WTC11 (cell line): ENCODE results near the gene MSI1. TPM values are rescaled to one million over a fixed set of nuclear protein-coding genes. Genes with fewer than 3 reads are reported as not detected.

Experiments used
- ATAC-seq: fragments of 200-7000 bp; cut with Tn5 transposase; 2 replicates; pipeline ENCODE4 v1.10.0; 2021; ENCODE audit warnings: mild to moderate bottlenecking, moderate library complexity
- CTCF ChIA-PET: fragments of 300-600 bp; sonication (Branson Sonifier 250); formaldehyde crosslinking; loops from one replicate; lab custom pipeline; 2021; ENCODE audit warnings: antibody characterized with exemption; lab: Charles Lee
- POLR2A ChIA-PET: fragments of 350-600 bp; sonication (Branson Sonifier 250); formaldehyde crosslinking; loops from one replicate; lab custom pipeline; 2021; ENCODE audit warnings: antibody characterized with exemption; lab: Charles Lee
- DNase-seq: peaks from one replicate; pipeline ENCODE4 v3.0.0; 2021; ENCODE audit warnings: low spot score
- H3K27ac Mint-ChIP-seq: 2 replicates; pipeline ENCODE4 v1.8.0; 2021; ENCODE audit warnings: mixed read lengths
- H3K27me3 Mint-ChIP-seq: 2 replicates; pipeline ENCODE4 v1.8.0; 2021; ENCODE audit warnings: low read depth, mild to moderate bottlenecking, moderate library complexity, mixed read lengths
- H3K36me3 Mint-ChIP-seq: 2 replicates; pipeline ENCODE4 v1.8.0; 2021; ENCODE audit warnings: mixed read lengths
- H3K4me1 Mint-ChIP-seq: 2 replicates; pipeline ENCODE4 v1.8.0; 2022; ENCODE audit warnings: mixed read lengths
- H3K4me3 Mint-ChIP-seq: 2 replicates; pipeline ENCODE4 v1.8.0; 2021; ENCODE audit warnings: mild to moderate bottlenecking, moderate library complexity, mixed read lengths
- H3K9me3 Mint-ChIP-seq: 2 replicates; pipeline ENCODE4 v1.8.0; 2021; ENCODE audit warnings: mixed read lengths
- ATF1 ChIP-seq: sonication (generic); formaldehyde crosslinking; IDR thresholded peaks from 2 replicates; pipeline ENCODE4 v1.8.1; 2023; ENCODE audit warnings: mild to moderate bottlenecking, moderate library complexity, missing genetic modification reagents
- ATF6 ChIP-seq: sonication (generic); formaldehyde crosslinking; IDR thresholded peaks from 2 replicates; pipeline ENCODE4 v1.8.1; 2023; ENCODE audit warnings: mild to moderate bottlenecking, missing genetic modification reagents
- CDX4 ChIP-seq: fragments of 250-450 bp; sonication (Bioruptor Pico); IDR thresholded peaks from 2 replicates; pipeline ENCODE4 v1.9.0; 2021; ENCODE audit warnings: moderate library complexity, mild to moderate bottlenecking, inconsistent platforms, borderline replicate concordance
- E2F5 ChIP-seq: sonication (generic); formaldehyde crosslinking; IDR thresholded peaks from 2 replicates; pipeline ENCODE4 v1.8.1; 2022; ENCODE audit warnings: mild to moderate bottlenecking, moderate library complexity, missing genetic modification reagents
- ETV6 ChIP-seq: sonication (generic); formaldehyde crosslinking; IDR thresholded peaks from 2 replicates; pipeline ENCODE4 v1.8.1; 2022; ENCODE audit warnings: mild to moderate bottlenecking, missing genetic modification reagents
- GRHL2 ChIP-seq: fragments of 250-450 bp; sonication (Bioruptor Pico); IDR thresholded peaks from 2 replicates; pipeline ENCODE4 v1.8.0; 2022; ENCODE audit warnings: mild to moderate bottlenecking, moderate library complexity; ENCODE audit not compliant: insufficient replicate concordance, severe bottlenecking
- GTF2I ChIP-seq: fragments of 250-450 bp; sonication (Bioruptor Pico); conservative IDR thresholded peaks from 2 replicates; pipeline ENCODE4 v1.4.0; 2021; ENCODE audit warnings: mild to moderate bottlenecking
- IRF1 ChIP-seq: sonication (generic); formaldehyde crosslinking; IDR thresholded peaks from 2 replicates; pipeline ENCODE4 v1.8.0; 2023; ENCODE audit warnings: missing genetic modification reagents
- IRF2 ChIP-seq: sonication (generic); formaldehyde crosslinking; IDR thresholded peaks from 2 replicates; pipeline ENCODE4 v1.8.0; 2022; ENCODE audit warnings: low read depth, missing genetic modification reagents, borderline replicate concordance
- MXD4 ChIP-seq: fragments of 250-450 bp; sonication (Bioruptor Pico); IDR thresholded peaks from 2 replicates; pipeline ENCODE4 v1.8.0; 2021; ENCODE audit warnings: mild to moderate bottlenecking, moderate library complexity, borderline replicate concordance
- NFATC4 ChIP-seq: fragments of 250-450 bp; sonication (Bioruptor Pico); IDR thresholded peaks from 2 replicates; pipeline ENCODE4 v1.9.0; 2021; ENCODE audit warnings: mild to moderate bottlenecking
- NFE2L1 ChIP-seq: sonication (generic); formaldehyde crosslinking; IDR thresholded peaks from 2 replicates; pipeline ENCODE4 v1.8.1; 2023; ENCODE audit warnings: missing genetic modification reagents
- RELA ChIP-seq: sonication (generic); formaldehyde crosslinking; IDR thresholded peaks from 2 replicates; pipeline ENCODE4 v1.8.1; 2022; ENCODE audit warnings: missing genetic modification reagents, mild to moderate bottlenecking, borderline replicate concordance
- RORB ChIP-seq: fragments of 250-450 bp; sonication (Bioruptor Pico); IDR thresholded peaks from 2 replicates; pipeline ENCODE4 v1.9.0; 2021; ENCODE audit warnings: mild to moderate bottlenecking
- TEAD1 ChIP-seq: sonication (generic); formaldehyde crosslinking; IDR thresholded peaks from 2 replicates; pipeline ENCODE4 v1.8.0; 2022; ENCODE audit warnings: mild to moderate bottlenecking, missing genetic modification reagents
- ZNF396 ChIP-seq: fragments of 250-450 bp; sonication (Bioruptor Pico); IDR thresholded peaks from 2 replicates; pipeline ENCODE4 v1.8.0; 2021; ENCODE audit warnings: mild to moderate bottlenecking, moderate library complexity, borderline replicate concordance
- ZNF425 ChIP-seq: fragments of 250-450 bp; sonication (Bioruptor Pico); conservative IDR thresholded peaks from 2 replicates; pipeline ENCODE4 v1.9.0; 2021; ENCODE audit warnings: mild to moderate bottlenecking
- total RNA-seq: library from RNA; stranded (reverse); gene quantifications from 3 replicates; pipeline ENCODE4 v1.2.3, GENCODE V29; 2021
- TF ChIP-seq, protein P1 (sequence below): sonication (generic); formaldehyde crosslinking; IDR thresholded peaks from 2 replicates; pipeline ENCODE4 v1.8.0; 2023; ENCODE audit warnings: missing genetic modification reagents, mild to moderate bottlenecking, borderline replicate concordance
- TF ChIP-seq, protein P2 (sequence below): sonication (generic); formaldehyde crosslinking; IDR thresholded peaks from 2 replicates; pipeline ENCODE4 v1.8.0; 2022; ENCODE audit warnings: mild to moderate bottlenecking, missing genetic modification reagents

Gene MSI1
- total RNA-seq, 1 experiment from 2014 or later, result 71.5 TPM

- ChIA-PET CTCF (interaction anchor here (0.9 to 2.0 kb wide), 4 partner anchors 15 to 124 kb away, joined by 3 to 6 read pairs (median 4); no protein-coding TSS in a partner anchor), POLR2A (no interaction called here)
- H3K27me3 Mint-ChIP-seq, result no peaks in the 10 kb centered on the region
These were observed 16.8 kb downstream of the MSI1 start for GRCh38 chr12:120352117-120352516.

DNA sequence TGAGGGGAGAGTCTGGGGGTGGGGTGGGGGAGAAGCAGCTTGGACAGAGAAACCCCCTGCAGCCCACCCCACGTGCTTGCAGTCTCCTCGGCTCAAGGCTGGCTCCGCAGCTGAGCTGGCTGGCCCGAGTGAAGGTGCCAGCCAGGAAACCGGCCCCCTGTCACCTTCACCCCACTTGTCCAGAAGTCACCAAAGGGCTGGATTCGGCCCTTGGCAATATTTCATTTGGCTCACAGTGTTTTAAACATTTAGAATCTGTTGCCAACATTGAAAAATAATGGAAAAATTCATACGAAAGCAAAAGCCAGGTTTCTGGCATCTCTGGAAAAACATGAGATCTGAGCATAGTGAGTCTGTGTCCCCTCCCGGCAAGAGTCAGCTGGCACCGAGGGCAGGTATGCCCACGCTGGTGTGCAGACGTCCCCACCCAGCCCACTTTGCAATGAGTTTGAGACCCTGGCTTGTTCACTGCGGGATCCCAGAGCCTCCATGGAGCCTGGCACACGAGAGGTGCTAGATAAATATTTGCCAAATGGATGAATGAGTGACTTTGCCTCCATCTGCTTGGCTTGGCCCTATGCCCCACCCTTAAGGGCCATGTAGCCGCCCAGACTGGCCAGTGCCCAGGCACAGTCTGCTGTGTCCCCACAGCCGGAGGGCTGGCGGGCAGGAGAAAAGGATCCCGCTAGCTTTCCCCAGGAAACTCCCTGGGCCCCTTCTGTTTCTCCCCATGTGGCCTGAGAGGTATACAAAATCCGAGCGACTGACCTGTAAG lies 18.2 kb downstream of the MSI1 start:
- Mint-ChIP-seq H3K27ac (no peak overlapping the region), H3K4me3 (no peak overlapping the region), H3K9me3 (no peaks in the 10 kb centered on the region), H3K4me1 (no peaks in the 10 kb centered on the region), H3K27me3 (no peaks in the 10 kb centered on the region), H3K36me3 (peaks cover 33% of the 10 kb centered on the region)
- no peak for DNase-seq
- ChIA-PET CTCF (interaction anchor here (2.0 kb wide), 1 partner anchor 17 kb away, joined by 6 read pairs; no protein-coding TSS in a partner anchor), POLR2A (no interaction called here)
- ATAC-seq, result no peak
- no peak for TF ChIP-seq ATF1 (CRISPR knock-in tag)
- TF ChIP-seq IRF1 (CRISPR knock-in tag), result no peak
- TF ChIP-seq NFATC4 (CRISPR knock-in tag), result no peak
- no peak for TF ChIP-seq CDX4 (CRISPR knock-in tag)
- TF ChIP-seq TEAD1 (CRISPR knock-in tag), result no peak
- TF ChIP-seq GTF2I, result no peak
- TF ChIP-seq, protein P1, sequence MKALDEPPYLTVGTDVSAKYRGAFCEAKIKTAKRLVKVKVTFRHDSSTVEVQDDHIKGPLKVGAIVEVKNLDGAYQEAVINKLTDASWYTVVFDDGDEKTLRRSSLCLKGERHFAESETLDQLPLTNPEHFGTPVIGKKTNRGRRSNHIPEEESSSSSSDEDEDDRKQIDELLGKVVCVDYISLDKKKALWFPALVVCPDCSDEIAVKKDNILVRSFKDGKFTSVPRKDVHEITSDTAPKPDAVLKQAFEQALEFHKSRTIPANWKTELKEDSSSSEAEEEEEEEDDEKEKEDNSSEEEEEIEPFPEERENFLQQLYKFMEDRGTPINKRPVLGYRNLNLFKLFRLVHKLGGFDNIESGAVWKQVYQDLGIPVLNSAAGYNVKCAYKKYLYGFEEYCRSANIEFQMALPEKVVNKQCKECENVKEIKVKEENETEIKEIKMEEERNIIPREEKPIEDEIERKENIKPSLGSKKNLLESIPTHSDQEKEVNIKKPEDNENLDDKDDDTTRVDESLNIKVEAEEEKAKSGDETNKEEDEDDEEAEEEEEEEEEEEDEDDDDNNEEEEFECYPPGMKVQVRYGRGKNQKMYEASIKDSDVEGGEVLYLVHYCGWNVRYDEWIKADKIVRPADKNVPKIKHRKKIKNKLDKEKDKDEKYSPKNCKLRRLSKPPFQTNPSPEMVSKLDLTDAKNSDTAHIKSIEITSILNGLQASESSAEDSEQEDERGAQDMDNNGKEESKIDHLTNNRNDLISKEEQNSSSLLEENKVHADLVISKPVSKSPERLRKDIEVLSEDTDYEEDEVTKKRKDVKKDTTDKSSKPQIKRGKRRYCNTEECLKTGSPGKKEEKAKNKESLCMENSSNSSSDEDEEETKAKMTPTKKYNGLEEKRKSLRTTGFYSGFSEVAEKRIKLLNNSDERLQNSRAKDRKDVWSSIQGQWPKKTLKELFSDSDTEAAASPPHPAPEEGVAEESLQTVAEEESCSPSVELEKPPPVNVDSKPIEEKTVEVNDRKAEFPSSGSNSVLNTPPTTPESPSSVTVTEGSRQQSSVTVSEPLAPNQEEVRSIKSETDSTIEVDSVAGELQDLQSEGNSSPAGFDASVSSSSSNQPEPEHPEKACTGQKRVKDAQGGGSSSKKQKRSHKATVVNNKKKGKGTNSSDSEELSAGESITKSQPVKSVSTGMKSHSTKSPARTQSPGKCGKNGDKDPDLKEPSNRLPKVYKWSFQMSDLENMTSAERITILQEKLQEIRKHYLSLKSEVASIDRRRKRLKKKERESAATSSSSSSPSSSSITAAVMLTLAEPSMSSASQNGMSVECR (CRISPR knock-in tag), result no peak
- no peak for TF ChIP-seq E2F5
- TF ChIP-seq ATF6 (CRISPR knock-in tag), result no peak
- TF ChIP-seq ZNF425, result no peak
- no peak for TF ChIP-seq GRHL2 (CRISPR knock-in tag)
- no peak for TF ChIP-seq ZNF396
- TF ChIP-seq IRF2 (CRISPR knock-in tag), result no peak
- TF ChIP-seq MXD4, result no peak
- TF ChIP-seq, protein P2, sequence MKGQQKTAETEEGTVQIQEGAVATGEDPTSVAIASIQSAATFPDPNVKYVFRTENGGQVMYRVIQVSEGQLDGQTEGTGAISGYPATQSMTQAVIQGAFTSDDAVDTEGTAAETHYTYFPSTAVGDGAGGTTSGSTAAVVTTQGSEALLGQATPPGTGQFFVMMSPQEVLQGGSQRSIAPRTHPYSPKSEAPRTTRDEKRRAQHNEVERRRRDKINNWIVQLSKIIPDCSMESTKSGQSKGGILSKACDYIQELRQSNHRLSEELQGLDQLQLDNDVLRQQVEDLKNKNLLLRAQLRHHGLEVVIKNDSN, result no peak
- no peak for TF ChIP-seq NFE2L1 (CRISPR knock-in tag)
- no peak for TF ChIP-seq ETV6

More at GRCh38 chr12:120352117-120352516, 16.8 kb downstream of the MSI1 start:
- ATAC-seq, result no peak
- TF ChIP-seq RELA (CRISPR knock-in tag) (no peak), RORB (CRISPR knock-in tag) (no peak)
- Mint-ChIP-seq H3K4me1 (no peaks in the 10 kb centered on the region), H3K27ac (no peak overlapping the region), H3K36me3 (peaks cover 41% of the 10 kb centered on the region), H3K4me3 (no peak overlapping the region), H3K9me3 (no peaks in the 10 kb centered on the region)
- DNase-seq, result no peak
